ENCODE data around the gene SPATA31E1. TPM values are rescaled to one million over a fixed set of nuclear protein-coding genes. Genes with fewer than 3 reads are reported as not detected.

SPATA31E1 gene
- total RNA-seq (not detected), polyA plus RNA-seq (not detected), total RNA-seq (not detected)

- Histone ChIP-seq H3K4me3 (ENCODE audit: low read length) (no peak within 1 kb of the TSS), H3K4me1 (ENCODE audit: control insufficient read depth in 2 of 2, insufficient read depth in 2 of 2, low read length in 2 of 2) (no peaks in the 10 kb centered on the region), H3K36me3 (ENCODE audit: control insufficient read depth in 2 of 3, insufficient read depth in 3 of 3, low read length in 3 of 3) (no peaks in the 10 kb centered on the region), H3K27me3 (ENCODE audit: control insufficient read depth in 2 of 2, insufficient read depth in 2 of 2, low read length in 2 of 2) (no peaks in the 10 kb centered on the region), H3K9me3 (ENCODE audit: control insufficient read depth in 2 of 3, low read length in 3 of 3) (no peaks in the 10 kb centered on the region), H3K27ac (ENCODE audit: low read depth, low read length) (no peak within 1 kb of the TSS)
- ChIA-PET CTCF (no interaction called here), POLR2A (no interaction called here)
- DNase-seq (no peak), ATAC-seq (no peak)
- peaks cover 0 to 3% (median 0%) of the 10 kb centered on the region in 7 donors for H3K4me1 Mint-ChIP-seq
- H3K36me3 Mint-ChIP-seq, result no peaks in the 10 kb centered on the region
- H3K27ac Mint-ChIP-seq, result no peak within 1 kb of the TSS
- no peaks in the 10 kb centered on the region for H3K9me3 Mint-ChIP-seq
- no peak within 1 kb of the TSS for H3K4me3 Mint-ChIP-seq
- intact Hi-C loops (cut with micrococcal nuclease), result no loop called here
- H3K27me3 Mint-ChIP-seq, result peaks cover 0 to 11% (median 0%) of the 10 kb centered on the region in 5 donors
These were observed at the start of gene SPATA31E1 for GRCh38 chr9:87882627-87883026. Gene SPATA31E1, plus strand, starts transcription at chr9:87882877. Its CDS starts 15 bp downstream, at chr9:87882892.

DNA sequence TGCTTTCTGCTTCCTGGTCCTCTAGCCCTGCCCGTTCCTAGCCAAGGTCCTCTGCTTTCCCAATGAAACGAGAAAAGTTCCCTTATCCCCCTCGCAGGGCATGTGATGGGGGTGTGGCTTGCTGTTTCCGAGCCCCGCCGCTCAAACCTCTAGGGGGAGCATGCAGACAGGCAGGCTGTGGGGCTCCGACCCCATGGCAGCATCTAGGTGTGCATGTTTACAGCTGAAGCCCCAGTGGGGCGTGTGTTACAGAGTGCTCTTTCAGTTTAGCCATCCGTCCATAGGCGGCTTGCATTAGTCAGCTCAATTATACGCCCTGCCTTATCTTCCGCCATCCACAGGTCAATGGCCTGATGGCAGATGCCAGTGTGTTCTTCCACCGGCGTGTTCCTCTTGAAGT lies 48.3 kb upstream of the SPATA31E1 start:
- Mint-ChIP-seq H3K27ac (no peak overlapping the region), H3K4me3 (no peak overlapping the region), H3K27me3 (peaks cover 0 to 8% (median 0%) of the 10 kb centered on the region in 5 donors), H3K9me3 (no peaks in the 10 kb centered on the region), H3K36me3 (no peaks in the 10 kb centered on the region), H3K4me1 (peaks cover 0 to 1% (median 0%) of the 10 kb centered on the region in 7 donors)
- ChIA-PET POLR2A (no interaction called here), CTCF (no interaction called here)
- H3K4me3 ChIP-seq (ENCODE audit: low read length), result no peak overlapping the region
- no peak for DNase-seq
- ATAC-seq, result no peak
- no peaks in the 10 kb centered on the region for H3K36me3 ChIP-seq (ENCODE audit: control insufficient read depth in 2 of 3, insufficient read depth in 3 of 3, low read length in 3 of 3)
- no peaks in the 10 kb centered on the region for H3K4me1 ChIP-seq (ENCODE audit: control insufficient read depth in 2 of 2, insufficient read depth in 2 of 2, low read length in 2 of 2)
- H3K27me3 ChIP-seq (ENCODE audit: control insufficient read depth in 2 of 2, insufficient read depth in 2 of 2, low read length in 2 of 2), result no peaks in the 10 kb centered on the region
- no peaks in the 10 kb centered on the region for H3K9me3 ChIP-seq (ENCODE audit: control insufficient read depth in 2 of 3, low read length in 3 of 3)
- intact Hi-C loops (cut with micrococcal nuclease), result no loop called here
- no peak overlapping the region for H3K27ac ChIP-seq (ENCODE audit: low read depth, low read length)

DNA sequence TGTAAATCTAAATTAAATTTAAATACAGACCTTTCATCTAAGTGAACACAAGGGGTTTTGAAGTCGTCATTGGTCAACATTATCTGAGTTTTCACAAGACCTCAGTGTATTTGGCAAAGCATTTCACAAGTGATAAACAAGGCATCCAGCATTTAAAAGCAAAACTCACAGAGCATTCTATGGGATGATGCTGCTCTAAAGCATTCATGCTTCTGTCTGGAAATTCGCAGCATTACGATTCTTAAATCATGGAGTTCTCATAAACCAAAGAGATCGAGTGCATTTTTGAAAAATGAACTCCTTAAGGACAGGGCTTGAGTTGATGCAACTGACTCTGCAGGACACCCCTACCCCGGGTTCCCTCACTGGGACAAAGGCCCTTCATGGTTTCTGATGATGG lies 46.1 kb upstream of the SPATA31E1 start:
- no peak overlapping the region for H3K27ac Mint-ChIP-seq
- Histone ChIP-seq H3K4me1 (ENCODE audit: control insufficient read depth in 2 of 2, insufficient read depth in 2 of 2, low read length in 2 of 2) (no peaks in the 10 kb centered on the region), H3K4me3 (ENCODE audit: low read length) (no peak overlapping the region), H3K9me3 (ENCODE audit: control insufficient read depth in 2 of 3, low read length in 3 of 3) (no peaks in the 10 kb centered on the region), H3K27ac (ENCODE audit: low read depth, low read length) (no peak overlapping the region), H3K27me3 (ENCODE audit: control insufficient read depth in 2 of 2, insufficient read depth in 2 of 2, low read length in 2 of 2) (no peaks in the 10 kb centered on the region), H3K36me3 (ENCODE audit: control insufficient read depth in 2 of 3, insufficient read depth in 3 of 3, low read length in 3 of 3) (no peaks in the 10 kb centered on the region)
- peaks cover 0 to 3% (median 0%) of the 10 kb centered on the region in 11 donors for H3K9me3 Mint-ChIP-seq
- H3K4me1 Mint-ChIP-seq, result peaks cover 0 to 1% (median 0%) of the 10 kb centered on the region in 7 donors
- DNase-seq (no peak), ATAC-seq (no peak)
- CTCF ChIA-PET, result no interaction called here
- peaks cover 0 to 6% (median 0%) of the 10 kb centered on the region in 5 donors for H3K27me3 Mint-ChIP-seq
- intact Hi-C loops (cut with micrococcal nuclease), result no loop called here
- H3K4me3 Mint-ChIP-seq, result no peak overlapping the region
- H3K36me3 Mint-ChIP-seq, result no peaks in the 10 kb centered on the region
- POLR2A ChIA-PET, result no interaction called here

DNA sequence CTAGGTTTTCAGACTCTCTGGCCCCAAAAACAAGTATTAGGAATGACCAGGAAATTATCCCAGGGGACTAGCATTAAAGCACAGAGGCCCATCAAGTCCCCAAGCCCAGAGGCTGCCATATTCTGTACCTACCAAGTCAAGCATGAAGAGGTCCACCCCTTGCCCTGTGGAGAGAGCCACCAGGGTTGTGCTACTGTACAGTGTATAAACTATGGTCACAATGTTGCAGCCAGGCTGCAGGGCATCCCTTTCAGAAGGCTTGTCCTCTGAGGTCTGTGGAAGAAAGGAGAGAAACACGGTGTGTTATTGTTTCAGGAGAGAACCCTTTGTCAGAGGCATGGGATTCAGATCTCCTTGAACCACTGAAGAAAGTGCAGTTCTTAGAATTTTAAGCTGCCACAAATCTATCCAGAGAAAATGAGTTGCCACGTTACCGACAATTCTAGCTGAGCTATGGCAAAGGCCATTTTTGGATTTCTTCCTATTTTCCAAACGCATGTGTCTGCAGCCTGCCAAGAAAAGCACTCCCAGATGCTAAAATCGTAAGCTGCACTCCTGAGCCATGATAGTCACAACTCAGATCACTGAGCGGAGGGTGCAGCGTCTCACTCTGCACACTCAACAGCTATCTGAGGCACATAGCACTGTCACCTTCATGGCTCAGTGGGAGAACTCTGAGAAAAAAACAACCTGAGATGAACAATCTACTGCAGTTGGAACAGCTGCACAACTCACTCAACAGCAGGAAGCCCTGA lies 45.5 kb upstream of the SPATA31E1 start:
- H3K36me3 Mint-ChIP-seq, result no peaks in the 10 kb centered on the region
- peaks cover 0 to 3% (median 0%) of the 10 kb centered on the region in 11 donors for H3K9me3 Mint-ChIP-seq
- no peak overlapping the region for H3K27ac Mint-ChIP-seq
- H3K4me3 Mint-ChIP-seq, result no peak overlapping the region
- ATAC-seq (no peak), DNase-seq (no peak)
- Histone ChIP-seq H3K4me1 (ENCODE audit: control insufficient read depth in 2 of 2, insufficient read depth in 2 of 2, low read length in 2 of 2) (no peaks in the 10 kb centered on the region), H3K27ac (ENCODE audit: low read depth, low read length) (no peak overlapping the region), H3K27me3 (ENCODE audit: control insufficient read depth in 2 of 2, insufficient read depth in 2 of 2, low read length in 2 of 2) (no peaks in the 10 kb centered on the region), H3K9me3 (ENCODE audit: control insufficient read depth in 2 of 3, low read length in 3 of 3) (no peaks in the 10 kb centered on the region), H3K36me3 (ENCODE audit: control insufficient read depth in 2 of 3, insufficient read depth in 3 of 3, low read length in 3 of 3) (no peaks in the 10 kb centered on the region), H3K4me3 (ENCODE audit: low read length) (no peak overlapping the region)
- ChIA-PET CTCF (no interaction called here), POLR2A (no interaction called here)
- peaks cover 0 to 1% (median 0%) of the 10 kb centered on the region in 7 donors for H3K4me1 Mint-ChIP-seq
- intact Hi-C loops (cut with micrococcal nuclease), result no loop called here
- peaks cover 0 to 6% (median 0%) of the 10 kb centered on the region in 5 donors for H3K27me3 Mint-ChIP-seq

DNA sequence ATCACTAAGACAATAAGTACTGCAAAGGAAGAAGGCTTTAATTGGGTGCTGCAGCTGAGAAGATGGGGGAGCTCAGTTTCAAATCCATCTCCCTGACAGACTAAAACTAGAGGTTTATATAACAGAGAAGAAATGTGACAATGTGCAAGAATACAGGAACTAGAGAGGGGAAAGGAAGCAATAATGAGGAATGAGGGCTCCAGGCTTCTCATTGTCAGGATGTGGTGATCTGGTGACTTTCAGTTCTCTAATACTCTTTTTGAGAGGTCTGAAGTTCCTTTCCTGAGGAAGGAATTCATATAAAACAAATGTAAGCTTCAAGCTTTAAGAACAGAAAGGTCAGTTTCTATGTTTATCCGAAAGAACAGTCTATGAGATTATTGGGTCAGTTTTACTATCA lies 42.5 kb upstream of the SPATA31E1 start:
- ATAC-seq (peak; percentile 65), DNase-seq (no peak)
- Mint-ChIP-seq H3K4me1 (no peaks in the 10 kb centered on the region), H3K4me3 (no peak overlapping the region), H3K36me3 (peaks cover 0 to 4% (median 0%) of the 10 kb centered on the region in 5 donors), H3K27me3 (peaks cover 0 to 14% (median 0%) of the 10 kb centered on the region in 5 donors), H3K9me3 (peaks cover 0 to 5% (median 0%) of the 10 kb centered on the region in 11 donors), H3K27ac (no peak overlapping the region)
- Histone ChIP-seq H3K4me1 (ENCODE audit: control insufficient read depth in 2 of 2, insufficient read depth in 2 of 2, low read length in 2 of 2) (no peaks in the 10 kb centered on the region), H3K9me3 (ENCODE audit: control insufficient read depth in 2 of 3, low read length in 3 of 3) (no peaks in the 10 kb centered on the region), H3K27me3 (ENCODE audit: control insufficient read depth in 2 of 2, insufficient read depth in 2 of 2, low read length in 2 of 2) (no peaks in the 10 kb centered on the region), H3K36me3 (ENCODE audit: control insufficient read depth in 2 of 3, insufficient read depth in 3 of 3, low read length in 3 of 3) (no peaks in the 10 kb centered on the region), H3K4me3 (ENCODE audit: low read length) (no peak overlapping the region), H3K27ac (ENCODE audit: low read depth, low read length) (no peak overlapping the region)
- POLR2A ChIA-PET, result no interaction called here
- CTCF ChIA-PET, result no interaction called here
- intact Hi-C loops (cut with micrococcal nuclease), result no loop called here

DNA sequence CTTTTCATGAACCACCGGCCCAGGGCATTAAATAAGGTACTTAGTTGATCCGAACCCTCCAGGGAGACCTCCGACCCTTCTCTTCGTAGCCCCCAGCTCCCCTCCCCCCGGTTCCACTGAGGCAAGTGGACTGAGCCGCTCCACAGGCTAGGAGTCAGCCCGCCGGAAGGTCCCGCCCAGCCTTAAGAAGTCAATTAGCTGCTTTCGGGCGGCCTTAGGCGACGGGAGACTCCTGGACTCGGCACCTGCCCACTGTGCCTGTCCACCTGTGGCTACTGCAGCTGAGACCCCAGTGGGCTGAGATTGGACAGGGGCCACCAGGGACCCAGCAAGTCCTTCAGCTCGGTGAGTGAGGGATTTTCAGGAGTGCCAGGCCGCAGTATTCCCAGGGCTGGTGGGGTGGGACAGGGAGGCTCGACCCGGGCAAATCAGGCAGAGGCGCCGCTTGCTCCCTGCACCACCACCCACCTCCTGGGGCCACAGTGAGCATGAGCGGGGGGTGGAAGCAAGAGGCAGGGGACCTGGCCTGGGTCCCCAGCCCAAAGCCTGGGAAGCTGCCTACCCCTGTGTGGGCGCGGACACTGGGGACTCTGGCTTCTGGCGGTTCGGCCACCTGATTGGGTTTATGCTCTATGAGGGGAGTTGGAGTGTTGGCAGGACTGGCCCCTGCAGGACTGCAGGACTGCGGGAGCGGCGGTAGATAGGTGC lies 39.6 kb upstream of the SPATA31E1 start:
- Mint-ChIP-seq H3K4me3 (no peak overlapping the region), H3K27me3 (peaks cover 0 to 9% (median 2%) of the 10 kb centered on the region in 5 donors), H3K36me3 (peaks cover 0 to 4% (median 0%) of the 10 kb centered on the region in 5 donors), H3K9me3 (peaks cover 0 to 5% (median 0%) of the 10 kb centered on the region in 11 donors), H3K27ac (no peak overlapping the region), H3K4me1 (no peaks in the 10 kb centered on the region)
- DNase-seq (no peak), ATAC-seq (no peak)
- CTCF ChIA-PET, result no interaction called here
- Histone ChIP-seq H3K9me3 (ENCODE audit: control insufficient read depth in 2 of 3, low read length in 3 of 3) (no peaks in the 10 kb centered on the region), H3K36me3 (ENCODE audit: control insufficient read depth in 2 of 3, insufficient read depth in 3 of 3, low read length in 3 of 3) (no peaks in the 10 kb centered on the region), H3K27me3 (ENCODE audit: control insufficient read depth in 2 of 2, insufficient read depth in 2 of 2, low read length in 2 of 2) (no peaks in the 10 kb centered on the region), H3K4me3 (ENCODE audit: low read length) (no peak overlapping the region), H3K27ac (ENCODE audit: low read depth, low read length) (no peak overlapping the region), H3K4me1 (ENCODE audit: control insufficient read depth in 2 of 2, insufficient read depth in 2 of 2, low read length in 2 of 2) (no peaks in the 10 kb centered on the region)
- POLR2A ChIA-PET, result no interaction called here
- intact Hi-C loops (cut with micrococcal nuclease), result no loop called here

Measured in naive thymus-derived CD4-positive, alpha-beta T cell (primary cell).